A673 (cell line): ENCODE results near the gene HTR1B. TPM values are rescaled to one million over a fixed set of nuclear protein-coding genes. Genes with fewer than 3 reads are reported as not detected.

Experiments
- BruUV-seq: library from RNA; stranded (reverse); fragments of 400-500 nt; replicated peaks from 2 replicates; lab custom pipeline; 2021; lab: Mats Ljungman, UMichigan
- CTCF ChIA-PET: fragments of 300-600 bp; sonication (Branson Sonifier 250); formaldehyde crosslinking; loops from one replicate; lab custom pipeline; 2022; ENCODE audit warnings: antibody characterized with exemption; lab: Charles Lee
- POLR2A ChIA-PET: fragments of 300-600 bp; sonication (Branson Sonifier 250); formaldehyde crosslinking; loops from one replicate; lab custom pipeline; 2022; ENCODE audit warnings: antibody characterized with exemption; ENCODE audit not compliant: low non-redundant PET; lab: Charles Lee
- DNase-seq: peaks from one replicate; pipeline ENCODE4 v3.0.0-alpha.2; 2015; ENCODE audit warnings: low spot score
- H3K27ac ChIP-seq: fragments of 200-600 bp; sonication (generic); 2 replicates; pipeline ENCODE4 v1.5.1; 2016; ENCODE audit warnings: mixed run types, low read depth, mild to moderate bottlenecking, mixed read lengths, antibody characterized with exemption, low read length; ENCODE audit not compliant: poor library complexity, severe bottlenecking
- H3K27me3 ChIP-seq: fragments of 200-600 bp; sonication (generic); replicated peaks from 2 replicates; pipeline ENCODE4 v1.6.1; 2017; ENCODE audit warnings: mixed run types, low read depth, mild to moderate bottlenecking, mixed read lengths, antibody characterized with exemption, low read length; ENCODE audit not compliant: insufficient read depth, poor library complexity
- H3K36me3 ChIP-seq: fragments of 200-600 bp; sonication (generic); 2 replicates; pipeline ENCODE4 v1.6.1; 2016; ENCODE audit warnings: mixed run types, mild to moderate bottlenecking, mixed read lengths, antibody characterized with exemption, low read length; ENCODE audit not compliant: insufficient read depth, poor library complexity, severe bottlenecking
- H3K4me1 ChIP-seq: fragments of 200-600 bp; sonication (generic); 2 replicates; pipeline ENCODE4 v1.6.1; 2017; ENCODE audit warnings: mixed run types, mild to moderate bottlenecking, mixed read lengths, antibody characterized with exemption, low read length; ENCODE audit not compliant: insufficient read depth, poor library complexity, severe bottlenecking
- H3K4me3 ChIP-seq: fragments of 200-600 bp; sonication (generic); 2 replicates; pipeline ENCODE4 v1.5.1; 2016; ENCODE audit warnings: low read depth, mixed run types, mild to moderate bottlenecking, mixed read lengths, low read length; ENCODE audit not compliant: poor library complexity, severe bottlenecking
- H3K9me3 ChIP-seq: fragments of 200-600 bp; sonication (generic); 2 replicates; pipeline ENCODE4 v1.6.1; 2016; ENCODE audit warnings: mixed run types, low read depth, mild to moderate bottlenecking, mixed read lengths, antibody characterized with exemption, low read length; ENCODE audit not compliant: poor library complexity, severe bottlenecking
- CTCF ChIP-seq: fragments of 300-800, 200-600 bp; sonication (generic); conservative IDR thresholded peaks from 2 replicates; pipeline ENCODE4 v1.5.1; 2017; ENCODE audit warnings: low read depth, mild to moderate bottlenecking, antibody characterized with exemption, low read length, moderate library complexity, mixed read lengths
- EZH2 ChIP-seq: fragments of 200-600 bp; sonication (generic); IDR thresholded peaks from 2 replicates; pipeline ENCODE4 v1.6.1; 2017; ENCODE audit warnings: borderline replicate concordance, low read depth, mild to moderate bottlenecking, mixed read lengths, antibody characterized with exemption, low read length; ENCODE audit not compliant: poor library complexity, severe bottlenecking
- intact Hi-C: fragments of 100-400 bp; cut with micrococcal nuclease; formaldehyde crosslinking; loops from one replicate; pipeline ENCODE4 v1.10.0; 2022; ENCODE audit not compliant: unreplicated experiment
- total RNA-seq: library from RNA; stranded (reverse); gene quantifications from 2 replicates; pipeline ENCODE4 v1.2.3, GENCODE V29; 2021

The HTR1B gene
- total RNA-seq, 1 experiment from 2014 or later = not detected

GRCh38 chr6:77451466-77451865 lies 11.8 kb downstream of the HTR1B start:
- no peak for DNase-seq
- no peak for TF ChIP-seq CTCF
- TF ChIP-seq EZH2 = no peak
- no peaks in the 10 kb centered on the region for H3K27me3 ChIP-seq
- intact Hi-C loops = no loop called here
- no peak overlapping the region for H3K27ac ChIP-seq
- CTCF ChIA-PET = no interaction called here
- no peak overlapping the region for H3K4me3 ChIP-seq
- H3K4me1 ChIP-seq = peaks cover 3% of the 10 kb centered on the region
- POLR2A ChIA-PET = no interaction called here
- H3K36me3 ChIP-seq = no peaks in the 10 kb centered on the region
- no TSS peak for BruUV-seq
- no peaks in the 10 kb centered on the region for H3K9me3 ChIP-seq

GRCh38 chr6:77450924-77451323 lies 12.4 kb downstream of the HTR1B start:
- Histone ChIP-seq H3K4me1 (no peaks in the 10 kb centered on the region), H3K36me3 (no peaks in the 10 kb centered on the region), H3K27ac (no peak overlapping the region), H3K27me3 (no peaks in the 10 kb centered on the region), H3K4me3 (no peak overlapping the region), H3K9me3 (no peaks in the 10 kb centered on the region)
- intact Hi-C loops = no loop called here
- no peak for DNase-seq
- ChIA-PET POLR2A (no interaction called here), CTCF (no interaction called here)
- TF ChIP-seq CTCF = no peak
- TF ChIP-seq EZH2 = no peak
- BruUV-seq = no TSS peak

DNA sequence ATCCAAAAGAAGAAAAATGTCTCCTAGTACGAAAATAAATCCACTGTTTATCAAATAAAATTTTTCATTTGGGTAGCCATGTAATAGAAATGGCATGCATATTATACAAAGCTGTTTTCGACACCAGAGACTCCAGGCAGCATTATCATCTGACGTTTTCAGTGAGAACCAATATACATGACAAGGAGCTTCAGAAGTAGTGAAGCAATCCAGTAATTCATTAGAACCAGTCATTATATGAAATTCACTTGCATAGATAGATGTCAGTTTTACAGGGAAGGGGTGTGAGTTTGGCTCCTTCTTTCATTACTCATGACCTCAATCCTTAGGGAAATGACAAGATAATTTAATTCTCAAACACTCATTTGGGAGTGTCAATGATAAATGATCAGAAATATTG lies 14.7 kb downstream of the HTR1B start:
- Histone ChIP-seq H3K4me1 (no peaks in the 10 kb centered on the region), H3K27ac (no peak overlapping the region), H3K36me3 (no peaks in the 10 kb centered on the region), H3K27me3 (no peaks in the 10 kb centered on the region), H3K4me3 (no peak overlapping the region), H3K9me3 (no peaks in the 10 kb centered on the region)
- no TSS peak for BruUV-seq
- ChIA-PET POLR2A (no interaction called here), CTCF (no interaction called here)
- DNase-seq = no peak
- TF ChIP-seq EZH2 (no peak), CTCF (no peak)
- intact Hi-C loops = no loop called here
